GM12872 (cell line): ENCODE data around the gene FADS2.

Experiments used
- TF ChIP-seq, protein P1 (sequence below): IDR thresholded peaks from 3 replicates; pipeline ENCODE4 v1.5.1; 2011; ENCODE audit warnings: low read depth, mild to moderate bottlenecking, low read length, moderate library complexity; ENCODE audit not compliant: insufficient read depth

The FADS2 gene

DNA sequence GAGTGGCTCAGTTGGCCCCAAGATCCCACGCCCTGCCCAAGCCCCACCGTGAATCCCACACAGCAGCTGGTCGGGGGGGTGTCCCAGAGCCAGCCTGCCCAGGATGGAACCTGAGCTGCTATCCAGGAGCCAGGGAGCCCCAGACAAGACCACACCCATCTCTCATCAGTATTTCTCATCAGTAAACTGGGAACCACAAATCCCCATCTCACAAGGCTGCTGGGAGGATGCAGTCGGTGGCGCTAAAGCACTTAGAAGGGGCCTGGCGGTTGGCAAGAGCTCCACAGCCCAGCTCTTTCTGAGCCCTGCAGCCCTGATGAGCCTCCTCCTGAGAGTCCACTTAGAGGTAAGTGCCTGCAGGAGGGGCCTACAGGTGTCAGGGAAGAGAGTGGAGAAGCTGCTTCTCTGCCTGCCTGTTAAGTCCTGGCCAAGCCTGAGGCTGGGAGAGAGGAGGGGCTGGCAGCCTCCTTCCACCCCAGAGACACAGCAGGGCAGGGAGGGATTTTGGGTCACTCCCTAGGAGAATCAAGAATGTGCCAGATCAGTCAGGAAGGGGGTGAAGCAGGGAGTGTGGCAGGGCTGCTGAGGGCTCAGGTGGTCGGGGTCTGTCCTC lies 57.2 kb downstream of the FADS2 start:
- TF ChIP-seq, protein P1, sequence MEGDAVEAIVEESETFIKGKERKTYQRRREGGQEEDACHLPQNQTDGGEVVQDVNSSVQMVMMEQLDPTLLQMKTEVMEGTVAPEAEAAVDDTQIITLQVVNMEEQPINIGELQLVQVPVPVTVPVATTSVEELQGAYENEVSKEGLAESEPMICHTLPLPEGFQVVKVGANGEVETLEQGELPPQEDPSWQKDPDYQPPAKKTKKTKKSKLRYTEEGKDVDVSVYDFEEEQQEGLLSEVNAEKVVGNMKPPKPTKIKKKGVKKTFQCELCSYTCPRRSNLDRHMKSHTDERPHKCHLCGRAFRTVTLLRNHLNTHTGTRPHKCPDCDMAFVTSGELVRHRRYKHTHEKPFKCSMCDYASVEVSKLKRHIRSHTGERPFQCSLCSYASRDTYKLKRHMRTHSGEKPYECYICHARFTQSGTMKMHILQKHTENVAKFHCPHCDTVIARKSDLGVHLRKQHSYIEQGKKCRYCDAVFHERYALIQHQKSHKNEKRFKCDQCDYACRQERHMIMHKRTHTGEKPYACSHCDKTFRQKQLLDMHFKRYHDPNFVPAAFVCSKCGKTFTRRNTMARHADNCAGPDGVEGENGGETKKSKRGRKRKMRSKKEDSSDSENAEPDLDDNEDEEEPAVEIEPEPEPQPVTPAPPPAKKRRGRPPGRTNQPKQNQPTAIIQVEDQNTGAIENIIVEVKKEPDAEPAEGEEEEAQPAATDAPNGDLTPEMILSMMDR: no peak

- TF ChIP-seq, protein P1: no peak
Observed at GRCh38 chr11:61885784-61886580, 57.9 kb downstream of the FADS2 start.

DNA sequence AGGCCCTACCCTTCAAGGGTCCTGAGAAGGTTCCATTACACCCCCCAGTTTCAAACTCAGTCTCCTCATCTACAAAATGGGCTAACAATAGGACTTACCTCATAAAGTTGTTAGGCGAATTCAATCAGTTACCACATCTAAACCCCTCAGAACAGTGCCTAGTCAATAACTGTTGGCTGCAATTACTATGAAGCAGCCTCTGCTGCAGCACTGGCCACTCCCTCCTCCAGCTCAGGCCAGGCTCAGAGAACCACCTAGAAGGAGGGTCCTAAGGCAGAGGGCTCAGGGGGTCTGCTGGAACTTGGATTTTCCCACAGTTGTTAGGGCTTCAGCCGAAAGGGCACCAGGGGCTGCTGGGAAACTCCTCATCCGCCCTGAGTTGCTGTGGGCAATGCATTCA lies 58.5 kb downstream of the FADS2 start:
- TF ChIP-seq, protein P1: no peak

DNA sequence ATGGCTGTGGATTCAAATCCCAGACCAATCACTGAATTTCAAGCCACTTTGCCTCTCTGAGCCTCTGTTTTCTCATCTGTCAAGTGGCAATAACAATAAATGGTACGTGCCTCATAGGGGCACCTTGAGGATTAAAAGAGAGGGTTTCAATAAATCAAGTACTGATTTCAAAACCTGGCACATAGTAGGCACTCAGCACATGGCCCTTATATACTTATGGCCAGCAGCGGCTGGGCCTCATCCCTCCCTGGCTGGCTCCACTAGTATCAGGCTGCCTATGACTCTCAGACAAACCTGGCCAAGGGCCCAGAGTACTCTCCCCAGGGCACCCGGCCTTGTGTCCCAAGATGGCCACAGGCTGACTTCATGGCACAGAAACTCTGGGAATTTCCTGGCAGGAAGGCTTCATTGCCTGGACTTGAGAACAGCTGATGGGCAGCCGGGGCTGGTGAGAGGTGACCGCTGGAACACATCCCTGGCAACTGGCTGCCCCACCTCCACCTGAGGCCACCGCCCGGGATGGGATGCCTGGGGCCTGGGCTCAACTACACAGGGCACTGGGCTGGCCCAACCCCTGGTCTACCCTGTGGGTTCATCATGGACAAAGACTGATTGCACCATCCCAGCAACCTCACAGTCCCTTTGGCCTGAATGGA lies 59.9 kb downstream of the FADS2 start:
- TF ChIP-seq, protein P1: no peak

DNA sequence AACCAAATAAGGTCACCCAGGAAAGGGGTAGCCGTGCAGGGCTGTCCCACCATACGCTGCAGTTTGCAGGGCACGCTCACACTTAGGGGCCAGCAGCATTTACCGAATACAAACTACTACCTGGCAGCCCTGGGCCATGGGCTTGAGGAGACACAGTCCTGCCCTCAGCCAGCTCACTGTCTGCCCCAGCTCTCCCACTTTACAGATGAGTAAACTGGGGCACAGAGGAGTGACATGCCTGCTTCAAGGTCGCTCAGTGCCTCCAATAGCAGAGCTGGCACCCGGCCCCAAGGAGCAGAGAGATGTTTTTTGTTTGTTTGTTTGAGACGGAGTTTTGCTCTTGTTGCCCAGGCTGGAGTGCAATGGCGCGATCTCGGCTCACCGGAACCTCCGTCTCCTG lies 60.5 kb downstream of the FADS2 start:
- TF ChIP-seq, protein P1: no peak

- TF ChIP-seq, protein P1: no peak
Observed at GRCh38 chr11:61889831-61890230, 61.7 kb downstream of the FADS2 start.

- TF ChIP-seq, protein P1: no peak
Observed at GRCh38 chr11:61890529-61891330, 62.6 kb downstream of the FADS2 start.
